HEK293 (cell line): ENCODE measurements around the gene ACRBP.
A peak's percentile ranks its signal among the peaks of the same experiment; 100 is the strongest.

Source experiments
- CTCF ChIA-PET: fragments of 350-600 bp; formaldehyde crosslinking; extraction: SDS; loops from one replicate; lab custom pipeline; 2021; ENCODE audit warnings: antibody characterized with exemption; lab: Yijun Ruan, JAX
- POLR2A ChIA-PET: fragments of 300-600 bp; formaldehyde crosslinking; extraction: SDS; loops from one replicate; lab custom pipeline; 2020; ENCODE audit warnings: antibody characterized with exemption, inconsistent platforms; lab: Yijun Ruan, JAX
- H3K27ac ChIP-seq: fragments of 200-500 bp; sonication (Bioruptor generic); 2 replicates; pipeline ENCODE4 v1.5.1; 2014; ENCODE audit warnings: low read depth, low read length, control low read depth, inconsistent platforms; ENCODE audit errors: extremely low read depth
- H3K36me3 ChIP-seq, 2 experiments: fragments of 200-500 bp in 1 of 2; sonication (Bioruptor generic) in 1 of 2; 1 replicate in 1 of 2; 2 replicates in 1 of 2; pipeline ENCODE4 v1.5.1; 2014 to 2017; ENCODE audit warnings: inconsistent platforms in 2 of 2, low read length in 2 of 2; ENCODE audit not compliant: control insufficient read depth in 2 of 2, insufficient read depth in 1 of 2
- H3K4me1 ChIP-seq: fragments of 200-500 bp; sonication (Bioruptor generic); 2 replicates; pipeline ENCODE4 v1.5.1; 2014; ENCODE audit warnings: mild to moderate bottlenecking, low read length, inconsistent platforms; ENCODE audit not compliant: control insufficient read depth, insufficient read depth
- H3K4me3 ChIP-seq: 2 replicates; pipeline ENCODE4 v1.5.1; 2011; ENCODE audit warnings: low read depth, mild to moderate bottlenecking, control low read depth, low read length, moderate library complexity
- H3K9me3 ChIP-seq: fragments of 200-500 bp; sonication (Bioruptor generic); 2 replicates; pipeline ENCODE4 v1.5.1; 2014; ENCODE audit warnings: low read depth, low read length, inconsistent platforms; ENCODE audit not compliant: control insufficient read depth, insufficient read depth
- OSR2 ChIP-seq: fragments of 450-650 bp; formaldehyde crosslinking; IDR thresholded peaks from 2 replicates; pipeline ENCODE4 v1.5.1; 2016; ENCODE audit warnings: missing biosample characterization, missing genetic modification characterization
- RBAK ChIP-seq: fragments of 450-650 bp; formaldehyde crosslinking; IDR thresholded peaks from 2 replicates; pipeline ENCODE4 v1.5.1; 2016; ENCODE audit warnings: missing biosample characterization, missing genetic modification characterization
- WT1 ChIP-seq: fragments of 450-650 bp; formaldehyde crosslinking; IDR thresholded peaks from 2 replicates; pipeline ENCODE4 v1.5.1; 2016; ENCODE audit warnings: missing biosample characterization, missing genetic modification characterization
- ZBTB17 ChIP-seq: fragments of 450-650 bp; formaldehyde crosslinking; IDR thresholded peaks from 2 replicates; pipeline ENCODE4 v1.5.1; 2016; ENCODE audit warnings: missing biosample characterization, missing genetic modification characterization
- ZFP41 ChIP-seq: fragments of 450-650 bp; formaldehyde crosslinking; IDR thresholded peaks from 2 replicates; pipeline ENCODE4 v1.5.1; 2016; ENCODE audit warnings: missing biosample characterization, missing genetic modification characterization, borderline replicate concordance
- ZNF10 ChIP-seq: fragments of 450-650 bp; formaldehyde crosslinking; IDR thresholded peaks from 2 replicates; pipeline ENCODE4 v1.5.1; 2017; ENCODE audit warnings: missing biosample characterization, missing genetic modification characterization
- ZNF121 ChIP-seq: fragments of 450-650 bp; formaldehyde crosslinking; IDR thresholded peaks from 2 replicates; pipeline ENCODE4 v1.5.1; 2016; ENCODE audit warnings: missing biosample characterization, missing genetic modification characterization
- ZNF2 ChIP-seq: fragments of 450-650 bp; formaldehyde crosslinking; IDR thresholded peaks from 2 replicates; pipeline ENCODE4 v1.5.1; 2016; ENCODE audit warnings: missing biosample characterization, missing genetic modification characterization
- ZNF202 ChIP-seq: fragments of 450-650 bp; formaldehyde crosslinking; IDR thresholded peaks from 2 replicates; pipeline ENCODE4 v1.5.1; 2016; ENCODE audit warnings: missing biosample characterization, missing genetic modification characterization, borderline replicate concordance
- ZNF366 ChIP-seq: fragments of 450-650 bp; formaldehyde crosslinking; conservative IDR thresholded peaks from 2 replicates; pipeline ENCODE4 v1.5.1; 2016; ENCODE audit warnings: missing biosample characterization, missing genetic modification characterization
- ZNF426 ChIP-seq: fragments of 450-650 bp; formaldehyde crosslinking; IDR thresholded peaks from 2 replicates; pipeline ENCODE4 v1.5.1; 2017; ENCODE audit warnings: missing biosample characterization, missing genetic modification characterization, mild to moderate bottlenecking, inconsistent platforms, moderate library complexity
- ZNF548 ChIP-seq: fragments of 450-650 bp; formaldehyde crosslinking; IDR thresholded peaks from 2 replicates; pipeline ENCODE4 v1.5.1; 2016; ENCODE audit warnings: missing biosample characterization, missing genetic modification characterization
- ZNF555 ChIP-seq: fragments of 450-650 bp; formaldehyde crosslinking; conservative IDR thresholded peaks from 2 replicates; pipeline ENCODE4 v1.5.1; 2017; ENCODE audit warnings: missing biosample characterization, mild to moderate bottlenecking, missing genetic modification characterization, inconsistent platforms
- ZNF560 ChIP-seq: fragments of 450-650 bp; formaldehyde crosslinking; IDR thresholded peaks from 2 replicates; pipeline ENCODE4 v1.5.1; 2017; ENCODE audit warnings: missing biosample characterization, missing genetic modification characterization, borderline replicate concordance
- ZNF623 ChIP-seq: fragments of 450-650 bp; formaldehyde crosslinking; IDR thresholded peaks from 2 replicates; pipeline ENCODE4 v1.5.1; 2016; ENCODE audit warnings: missing biosample characterization, missing genetic modification characterization
- ZNF654 ChIP-seq: fragments of 450-650 bp; formaldehyde crosslinking; IDR thresholded peaks from 2 replicates; pipeline ENCODE4 v1.5.1; 2016; ENCODE audit warnings: low read depth, missing biosample characterization, missing genetic modification characterization
- TF ChIP-seq, protein P1 (sequence below): IDR thresholded peaks from 2 replicates; pipeline ENCODE4 v1.6.1; 2011; ENCODE audit warnings: mild to moderate bottlenecking, low read depth, low read length, borderline replicate concordance
- TF ChIP-seq, protein P2 (sequence below): fragments of 450-650 bp; formaldehyde crosslinking; IDR thresholded peaks from 2 replicates; pipeline ENCODE4 v1.5.1; 2016; ENCODE audit warnings: missing biosample characterization, missing genetic modification characterization
- TF ChIP-seq, protein P3 (sequence below): fragments of 450-650 bp; IDR thresholded peaks from 2 replicates; pipeline ENCODE4 v1.5.1; 2018; ENCODE audit warnings: missing biosample characterization, missing genetic modification characterization
- TF ChIP-seq, protein P4 (sequence below): fragments of 450-650 bp; formaldehyde crosslinking; IDR thresholded peaks from 2 replicates; pipeline ENCODE4 v1.5.1; 2016; ENCODE audit warnings: missing biosample characterization, missing genetic modification characterization, low read depth
- TF ChIP-seq, protein P5 (sequence below): fragments of 450-650 bp; formaldehyde crosslinking; IDR thresholded peaks from 2 replicates; pipeline ENCODE4 v1.5.1; 2017; ENCODE audit warnings: missing biosample characterization, missing genetic modification characterization

The ACRBP gene

DNA sequence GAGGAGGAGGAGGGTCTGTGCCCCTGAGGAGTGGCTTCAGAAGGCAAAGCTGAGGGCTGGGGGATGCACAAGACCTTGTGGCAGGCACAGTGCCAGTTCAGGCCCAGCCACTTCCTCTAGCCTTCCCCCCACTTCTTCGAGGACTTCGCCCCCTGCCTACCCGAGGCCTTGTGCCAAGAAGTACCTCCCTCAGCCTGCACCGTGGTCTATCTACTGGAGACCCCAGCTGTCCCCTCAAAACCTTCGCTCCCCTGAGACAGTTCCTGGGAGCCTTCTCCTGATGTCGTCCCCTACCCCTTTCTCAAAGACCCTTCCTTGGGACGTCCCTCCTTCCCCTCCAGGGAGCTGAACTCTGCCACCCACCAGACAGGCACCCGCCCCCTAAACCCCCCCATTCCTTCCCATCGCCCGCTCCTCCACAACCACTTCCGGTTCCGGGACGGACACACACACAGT lies 41.3 kb upstream of the ACRBP start (continued):
- TF ChIP-seq ZNF548 (no peak), ZNF426 (tag by site-specific recombination) (no peak), ZNF560 (tag by site-specific recombination) (no peak), ZBTB17 (no peak)
- TF ChIP-seq, protein P1, sequence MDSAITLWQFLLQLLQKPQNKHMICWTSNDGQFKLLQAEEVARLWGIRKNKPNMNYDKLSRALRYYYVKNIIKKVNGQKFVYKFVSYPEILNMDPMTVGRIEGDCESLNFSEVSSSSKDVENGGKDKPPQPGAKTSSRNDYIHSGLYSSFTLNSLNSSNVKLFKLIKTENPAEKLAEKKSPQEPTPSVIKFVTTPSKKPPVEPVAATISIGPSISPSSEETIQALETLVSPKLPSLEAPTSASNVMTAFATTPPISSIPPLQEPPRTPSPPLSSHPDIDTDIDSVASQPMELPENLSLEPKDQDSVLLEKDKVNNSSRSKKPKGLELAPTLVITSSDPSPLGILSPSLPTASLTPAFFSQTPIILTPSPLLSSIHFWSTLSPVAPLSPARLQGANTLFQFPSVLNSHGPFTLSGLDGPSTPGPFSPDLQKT, result no peak
- TF ChIP-seq, protein P2, sequence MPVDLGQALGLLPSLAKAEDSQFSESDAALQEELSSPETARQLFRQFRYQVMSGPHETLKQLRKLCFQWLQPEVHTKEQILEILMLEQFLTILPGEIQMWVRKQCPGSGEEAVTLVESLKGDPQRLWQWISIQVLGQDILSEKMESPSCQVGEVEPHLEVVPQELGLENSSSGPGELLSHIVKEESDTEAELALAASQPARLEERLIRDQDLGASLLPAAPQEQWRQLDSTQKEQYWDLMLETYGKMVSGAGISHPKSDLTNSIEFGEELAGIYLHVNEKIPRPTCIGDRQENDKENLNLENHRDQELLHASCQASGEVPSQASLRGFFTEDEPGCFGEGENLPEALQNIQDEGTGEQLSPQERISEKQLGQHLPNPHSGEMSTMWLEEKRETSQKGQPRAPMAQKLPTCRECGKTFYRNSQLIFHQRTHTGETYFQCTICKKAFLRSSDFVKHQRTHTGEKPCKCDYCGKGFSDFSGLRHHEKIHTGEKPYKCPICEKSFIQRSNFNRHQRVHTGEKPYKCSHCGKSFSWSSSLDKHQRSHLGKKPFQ (tag by site-specific recombination), result no peak

DNA sequence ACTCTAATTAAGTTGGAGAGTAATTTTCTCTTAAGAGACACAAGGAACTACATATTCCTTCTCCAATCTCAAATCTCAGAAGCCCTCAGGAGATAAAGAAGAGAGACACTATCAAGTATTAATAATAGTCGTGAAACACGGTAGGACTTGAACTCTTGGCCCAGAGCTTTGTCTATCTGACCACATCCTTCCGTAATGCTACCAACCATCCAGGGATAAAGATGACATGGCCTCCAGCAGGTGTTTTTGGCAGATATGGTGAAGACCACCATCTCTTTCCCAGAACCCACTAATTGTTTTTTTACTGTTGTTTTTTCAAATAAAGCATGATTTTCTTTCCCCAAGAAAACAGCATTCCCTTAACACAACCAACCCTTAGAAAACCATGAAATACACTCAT lies 38.6 kb upstream of the ACRBP start:
- H3K36me3 ChIP-seq, result peaks cover 31 to 35% of the 10 kb centered on the region in 2 experiments
- ChIA-PET CTCF (interaction anchor here (0.6 to 2.1 kb wide), 4 partner anchors 13 to 197 kb away, joined by 3 to 8 read pairs (median 5); no protein-coding TSS in a partner anchor), POLR2A (interaction anchor here (0.9 to 1.0 kb wide), 2 partner anchors 38 to 152 kb away, joined by 3 read pairs; partner anchors contain the start of genes COPS7A and GAPDH)
- H3K4me3 ChIP-seq, result no peak overlapping the region
- TF ChIP-seq ZNF121, result no peak
- H3K27ac ChIP-seq, result no peak overlapping the region
- H3K4me1 ChIP-seq, result peaks cover 13% of the 10 kb centered on the region
- H3K9me3 ChIP-seq, result no peaks in the 10 kb centered on the region

DNA sequence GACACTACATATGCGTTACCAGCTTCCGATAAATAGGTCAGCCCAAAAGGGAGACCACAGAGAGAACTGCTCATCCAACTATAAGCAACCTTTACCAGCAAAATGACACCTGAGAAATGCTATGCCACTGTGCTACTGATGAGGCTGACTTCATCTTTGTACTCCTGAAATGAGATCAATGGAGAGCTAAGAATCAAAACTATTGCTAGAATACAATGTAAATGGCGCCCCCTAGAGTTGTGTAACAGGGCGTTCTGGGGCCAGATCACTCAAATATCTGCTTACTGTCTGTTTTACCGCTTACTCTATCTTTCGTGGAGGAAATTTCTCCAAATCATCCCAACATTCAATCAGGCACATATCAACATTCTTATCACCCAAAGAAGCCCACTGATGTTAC lies 37.4 kb upstream of the ACRBP start:
- Histone ChIP-seq H3K4me1 (peaks cover 10% of the 10 kb centered on the region), H3K4me3 (no peak overlapping the region), H3K36me3 (peaks cover 40 to 46% of the 10 kb centered on the region in 2 experiments), H3K27ac (no peak overlapping the region), H3K9me3 (no peaks in the 10 kb centered on the region)
- ChIA-PET CTCF (interaction anchor here (0.6 to 2.3 kb wide), 30 partner anchors 10 to 706 kb away, joined by 3 to 27 read pairs (median 4); partner anchors contain the start of gene COPS7A), POLR2A (interaction anchor here (0.9 to 1.0 kb wide), 2 partner anchors 17 to 151 kb away, joined by 3 to 4 read pairs; partner anchors contain the start of gene GAPDH)
- TF ChIP-seq ZNF10 (tag by site-specific recombination), result peak; percentile 67; the same call in 1 of the 2 replicates
- peak; percentile 48 for TF ChIP-seq ZNF654
- TF ChIP-seq, protein P3, sequence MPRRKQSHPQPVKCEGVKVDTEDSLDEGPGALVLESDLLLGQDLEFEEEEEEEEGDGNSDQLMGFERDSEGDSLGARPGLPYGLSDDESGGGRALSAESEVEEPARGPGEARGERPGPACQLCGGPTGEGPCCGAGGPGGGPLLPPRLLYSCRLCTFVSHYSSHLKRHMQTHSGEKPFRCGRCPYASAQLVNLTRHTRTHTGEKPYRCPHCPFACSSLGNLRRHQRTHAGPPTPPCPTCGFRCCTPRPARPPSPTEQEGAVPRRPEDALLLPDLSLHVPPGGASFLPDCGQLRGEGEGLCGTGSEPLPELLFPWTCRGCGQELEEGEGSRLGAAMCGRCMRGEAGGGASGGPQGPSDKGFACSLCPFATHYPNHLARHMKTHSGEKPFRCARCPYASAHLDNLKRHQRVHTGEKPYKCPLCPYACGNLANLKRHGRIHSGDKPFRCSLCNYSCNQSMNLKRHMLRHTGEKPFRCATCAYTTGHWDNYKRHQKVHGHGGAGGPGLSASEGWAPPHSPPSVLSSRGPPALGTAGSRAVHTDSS (tag by site-specific recombination), result peak; percentile 58; the same call in 1 of the 2 replicates
- peak; percentile 37; the same call in 1 of the 2 replicates for TF ChIP-seq OSR2 (tag by site-specific recombination)
- TF ChIP-seq ZBTB17, result peak; percentile 41; the same call in 1 of the 2 replicates
- TF ChIP-seq RBAK (tag by site-specific recombination), result no peak

DNA sequence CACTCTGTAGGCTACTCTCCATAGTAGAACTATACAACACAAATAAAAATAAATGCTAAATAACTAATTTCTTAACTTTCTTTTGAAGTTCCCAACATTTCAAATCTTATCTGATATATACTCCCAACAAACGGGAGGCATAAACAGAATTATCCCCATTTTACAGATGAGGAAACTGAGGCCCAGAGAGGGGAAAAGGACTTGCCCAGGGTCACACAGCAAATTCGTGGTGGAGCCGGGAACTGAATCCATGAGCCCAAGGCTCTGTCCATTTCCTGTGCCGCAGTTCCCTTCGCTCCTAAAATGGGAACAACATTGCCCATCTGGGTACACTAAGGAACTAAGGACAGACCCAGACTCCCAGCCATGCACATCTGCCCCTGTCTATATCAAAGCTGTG lies 29.7 kb upstream of the ACRBP start:
- no peak for TF ChIP-seq ZNF623 (tag by site-specific recombination)
- no peak for TF ChIP-seq WT1 (tag by site-specific recombination)
- no peak for TF ChIP-seq ZNF202 (tag by site-specific recombination)
- no peak for TF ChIP-seq ZNF2 (tag by site-specific recombination)
- TF ChIP-seq, protein P4, sequence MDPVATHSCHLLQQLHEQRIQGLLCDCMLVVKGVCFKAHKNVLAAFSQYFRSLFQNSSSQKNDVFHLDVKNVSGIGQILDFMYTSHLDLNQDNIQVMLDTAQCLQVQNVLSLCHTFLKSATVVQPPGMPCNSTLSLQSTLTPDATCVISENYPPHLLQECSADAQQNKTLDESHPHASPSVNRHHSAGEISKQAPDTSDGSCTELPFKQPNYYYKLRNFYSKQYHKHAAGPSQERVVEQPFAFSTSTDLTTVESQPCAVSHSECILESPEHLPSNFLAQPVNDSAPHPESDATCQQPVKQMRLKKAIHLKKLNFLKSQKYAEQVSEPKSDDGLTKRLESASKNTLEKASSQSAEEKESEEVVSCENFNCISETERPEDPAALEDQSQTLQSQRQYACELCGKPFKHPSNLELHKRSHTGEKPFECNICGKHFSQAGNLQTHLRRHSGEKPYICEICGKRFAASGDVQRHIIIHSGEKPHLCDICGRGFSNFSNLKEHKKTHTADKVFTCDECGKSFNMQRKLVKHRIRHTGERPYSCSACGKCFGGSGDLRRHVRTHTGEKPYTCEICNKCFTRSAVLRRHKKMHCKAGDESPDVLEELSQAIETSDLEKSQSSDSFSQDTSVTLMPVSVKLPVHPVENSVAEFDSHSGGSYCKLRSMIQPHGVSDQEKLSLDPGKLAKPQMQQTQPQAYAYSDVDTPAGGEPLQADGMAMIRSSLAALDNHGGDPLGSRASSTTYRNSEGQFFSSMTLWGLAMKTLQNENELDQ (tag by site-specific recombination), result no peak
- TF ChIP-seq ZNF366 (tag by site-specific recombination), result no peak
- TF ChIP-seq ZFP41 (tag by site-specific recombination), result no peak
- TF ChIP-seq ZNF555 (tag by site-specific recombination), result no peak
- TF ChIP-seq, protein P5, sequence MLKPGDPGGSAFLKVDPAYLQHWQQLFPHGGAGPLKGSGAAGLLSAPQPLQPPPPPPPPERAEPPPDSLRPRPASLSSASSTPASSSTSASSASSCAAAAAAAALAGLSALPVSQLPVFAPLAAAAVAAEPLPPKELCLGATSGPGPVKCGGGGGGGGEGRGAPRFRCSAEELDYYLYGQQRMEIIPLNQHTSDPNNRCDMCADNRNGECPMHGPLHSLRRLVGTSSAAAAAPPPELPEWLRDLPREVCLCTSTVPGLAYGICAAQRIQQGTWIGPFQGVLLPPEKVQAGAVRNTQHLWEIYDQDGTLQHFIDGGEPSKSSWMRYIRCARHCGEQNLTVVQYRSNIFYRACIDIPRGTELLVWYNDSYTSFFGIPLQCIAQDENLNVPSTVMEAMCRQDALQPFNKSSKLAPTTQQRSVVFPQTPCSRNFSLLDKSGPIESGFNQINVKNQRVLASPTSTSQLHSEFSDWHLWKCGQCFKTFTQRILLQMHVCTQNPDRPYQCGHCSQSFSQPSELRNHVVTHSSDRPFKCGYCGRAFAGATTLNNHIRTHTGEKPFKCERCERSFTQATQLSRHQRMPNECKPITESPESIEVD, result no peak
- TF ChIP-seq, all 188 proteins: peak for 0
- Histone ChIP-seq H3K9me3 (no peaks in the 10 kb centered on the region), H3K36me3 (peaks cover 57 to 95% of the 10 kb centered on the region in 2 experiments), H3K27ac (no peak overlapping the region), H3K4me3 (no peak overlapping the region), H3K4me1 (no peaks in the 10 kb centered on the region)
- ChIA-PET CTCF (interaction anchor here (1.3 kb wide), 1 partner anchor 9 kb away, joined by 3 read pairs; no protein-coding TSS in a partner anchor), POLR2A (interaction anchor here (1.5 kb wide), 1 partner anchor 13 kb away, joined by 5 read pairs; the partner anchor contains the start of gene ZNF384)
